Natural killer cell (primary cell): ENCODE results near the gene VPS52. TPM values are rescaled to one million over a fixed set of nuclear protein-coding genes. Genes with fewer than 3 reads are reported as not detected.

Source experiments
- ATAC-seq, 3 donors: fragments of 150-1000 bp in 2 of 3; fragments of 200-7000 bp in 1 of 3; cut with Tn5 transposase; 1 replicate in 1 of 3; 2 replicates in 2 of 3; pipeline ENCODE4 v1.10.0; 2021; ENCODE audit warnings: mild to moderate bottlenecking in 2 of 3, moderate library complexity in 2 of 3
- DNase-seq, 2 donors: peaks; one replicate each; pipeline versions ENCODE4 v3.0.0 to v3.0.0-alpha.2; 2013 to 2021; ENCODE audit warnings: mixed read lengths in 1 of 2
- H3K27ac ChIP-seq: one replicate; pipeline ENCODE4 v1.5.1; 2013; ENCODE audit warnings: mild to moderate bottlenecking, low read length
- H3K27me3 ChIP-seq: one replicate; pipeline ENCODE4 v1.6.1; 2013; ENCODE audit warnings: low read length; ENCODE audit not compliant: control insufficient read depth, insufficient read depth
- H3K36me3 ChIP-seq: one replicate; pipeline ENCODE4 v1.6.1; 2013; ENCODE audit warnings: low read length; ENCODE audit not compliant: control insufficient read depth, insufficient read depth
- H3K4me1 ChIP-seq: one replicate; pipeline ENCODE4 v1.6.1; 2013; ENCODE audit warnings: low read length; ENCODE audit not compliant: control insufficient read depth, insufficient read depth
- H3K4me3 ChIP-seq: one replicate; pipeline ENCODE4 v1.5.1; 2013; ENCODE audit warnings: low read length
- H3K9me3 ChIP-seq: one replicate; pipeline ENCODE4 v1.6.1; 2013; ENCODE audit warnings: low read length; ENCODE audit not compliant: control insufficient read depth, insufficient read depth
- H3K27ac Mint-ChIP-seq, 2 donors: one replicate each; pipeline ENCODE4 v1.8.0; 2022; ENCODE audit warnings: mild to moderate bottlenecking in 2 of 2, mixed read lengths in 2 of 2, moderate library complexity in 1 of 2
- H3K27me3 Mint-ChIP-seq, 2 donors: one replicate each; pipeline ENCODE4 v1.8.0; 2022; ENCODE audit warnings: low read depth in 2 of 2, mixed read lengths in 2 of 2
- H3K36me3 Mint-ChIP-seq: one replicate; pipeline ENCODE4 v1.8.0; 2022; ENCODE audit warnings: mixed read lengths
- H3K4me1 Mint-ChIP-seq, 2 donors: one replicate each; pipeline ENCODE4 v1.8.0; 2022; ENCODE audit warnings: mixed read lengths in 2 of 2
- H3K4me3 Mint-ChIP-seq: one replicate; pipeline ENCODE4 v1.8.0; 2022; ENCODE audit warnings: mild to moderate bottlenecking, moderate library complexity, mixed read lengths
- H3K9me3 Mint-ChIP-seq, 2 donors: one replicate each; pipeline ENCODE4 v1.8.0; 2022; ENCODE audit warnings: mixed read lengths in 2 of 2
- CTCF ChIP-seq: fragments of 200-600 bp; IDR thresholded peaks from one replicate; pipeline ENCODE4 v1.8.0; 2022; ENCODE audit warnings: antibody characterized with exemption
- WGBS: methylation state at CpG from one replicate; pipeline ENCODE4 v1.1.7; 2013; ENCODE audit warnings: missing lambda C conversion rate; ENCODE audit not compliant: insufficient coverage; 5-methylcytosine and 5-hydroxymethylcytosine counted together
- intact Hi-C: fragments of 100-400 bp; cut with micrococcal nuclease; formaldehyde crosslinking; loops from one replicate; pipeline ENCODE4 v1.14.2; 2022
- total RNA-seq, 4 donors: library from RNA; stranded (reverse); fragments of 120-200 nt in 1 of 4; gene quantifications; one replicate each; pipeline versions ENCODE4 v1.2.3 to v1.2.4, GENCODE V29; 2013 to 2022

VPS52 gene
- total RNA-seq, 3 donors from 2014 or later (not counting 1 experiment from before 2014, with no cell fraction given), result 98.0 to 112 (median 99.4) TPM

GRCh38 chr6:33319939-33320314 is 48.3 kb upstream of the VPS52 start:
- Histone ChIP-seq H3K27me3 (no peaks in the 10 kb centered on the region), H3K4me3 (no peak overlapping the region), H3K4me1 (peaks cover 77% of the 10 kb centered on the region), H3K27ac (no peak overlapping the region), H3K9me3 (no peaks in the 10 kb centered on the region), H3K36me3 (peaks cover 38% of the 10 kb centered on the region)
- Mint-ChIP-seq H3K27me3 (no peaks in the 10 kb centered on the region), H3K4me3 (peak overlapping the region; percentile 65), H3K27ac (peak overlapping the region; percentile 98 to 99), H3K4me1 (peaks cover 65 to 88% of the 10 kb centered on the region in 2 donors), H3K9me3 (no peaks in the 10 kb centered on the region), H3K36me3 (peaks cover 25% of the 10 kb centered on the region)
- intact Hi-C loops, result no loop called here
- DNase-seq (no peak), ATAC-seq (no peak)
- WGBS, result 89% methylated on average over 3 of the region's 3 CpGs
- no peak for TF ChIP-seq CTCF

GRCh38 chr6:33318426-33319073 is 46.9 kb upstream of the VPS52 start:
- Histone ChIP-seq H3K27ac (peak overlapping the region; percentile 84), H3K36me3 (peaks cover 38% of the 10 kb centered on the region), H3K27me3 (no peaks in the 10 kb centered on the region), H3K9me3 (no peaks in the 10 kb centered on the region), H3K4me1 (peaks cover 79% of the 10 kb centered on the region), H3K4me3 (peak overlapping the region; percentile 65)
- ATAC-seq (no peak), DNase-seq (no peak)
- Mint-ChIP-seq H3K36me3 (peaks cover 25% of the 10 kb centered on the region), H3K27me3 (no peaks in the 10 kb centered on the region), H3K9me3 (no peaks in the 10 kb centered on the region), H3K4me1 (peaks cover 61 to 93% of the 10 kb centered on the region in 2 donors), H3K4me3 (peak overlapping the region; percentile 97), H3K27ac (peak overlapping the region; percentile 98 to 99)
- TF ChIP-seq CTCF, result no peak
- 67% methylated on average over 7 of the region's 8 CpGs for WGBS
- intact Hi-C loops, result no loop called here

- Mint-ChIP-seq H3K4me1 (peaks cover 57 to 93% of the 10 kb centered on the region in 2 donors), H3K36me3 (peaks cover 25% of the 10 kb centered on the region), H3K27ac (peak within 1 kb of the TSS; percentile 98 to 99), H3K4me3 (peak within 1 kb of the TSS; percentile 97), H3K27me3 (no peaks in the 10 kb centered on the region), H3K9me3 (no peaks in the 10 kb centered on the region)
- TF ChIP-seq CTCF, result no peak
- H3K27ac ChIP-seq, result peak within 1 kb of the TSS; percentile 84
- peak; percentile 59 to 80 (median 65) for ATAC-seq
- H3K4me1 ChIP-seq, result peaks cover 75% of the 10 kb centered on the region
- intact Hi-C loops, result no loop called here
- DNase-seq, result peak; percentile 94 to 98
- H3K36me3 ChIP-seq, result peaks cover 38% of the 10 kb centered on the region
- H3K27me3 ChIP-seq, result no peaks in the 10 kb centered on the region
- H3K9me3 ChIP-seq, result no peaks in the 10 kb centered on the region
- WGBS, result 1% methylated on average over 44 of the region's 44 CpGs
- peak within 1 kb of the TSS; percentile 65 for H3K4me3 ChIP-seq
Measured at GRCh38 chr6:33317669-33318425, 46.2 kb upstream of the VPS52 start, which contains the start of gene ZBTB22. Gene ZBTB22, minus strand, starts transcription at chr6:33317744. Its CDS starts 828 bp downstream, at chr6:33316916.
